Measurements from ENCODE around the gene NDUFB4.

- TF ChIP-seq CTCF (IDR thresholded peaks at IDR 0.05) (no peak), POLR2A (IDR thresholded peaks at IDR 0.05) (no peak)
These were observed 24.1 kb upstream of the NDUFB4 start for GRCh38 chr3:120572027-120572426.

All from right lobe of liver (tissue), 4 donors.